ENCODE results near the gene TMEM132A.

DNA sequence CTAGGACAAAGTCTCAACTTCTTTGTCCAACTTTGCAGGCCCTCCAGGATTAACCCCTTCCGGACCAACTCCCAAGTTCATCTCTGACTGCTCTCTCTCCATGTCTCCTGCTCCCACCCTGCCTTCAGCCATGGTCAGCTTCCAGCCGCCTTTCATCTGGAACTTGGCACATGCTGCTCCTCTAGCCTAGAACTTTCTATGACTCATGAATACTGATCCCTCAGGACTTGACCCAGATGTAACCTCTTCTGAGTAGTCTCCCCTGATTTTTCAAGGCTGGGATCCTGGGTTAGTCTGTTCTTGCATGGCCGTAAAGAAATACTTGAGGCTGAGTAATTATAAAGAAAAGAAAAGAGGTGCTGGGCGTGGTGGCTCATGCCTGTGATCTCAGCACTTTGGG is 32.9 kb downstream of the TMEM132A start:
- TF ChIP-seq, protein P1, sequence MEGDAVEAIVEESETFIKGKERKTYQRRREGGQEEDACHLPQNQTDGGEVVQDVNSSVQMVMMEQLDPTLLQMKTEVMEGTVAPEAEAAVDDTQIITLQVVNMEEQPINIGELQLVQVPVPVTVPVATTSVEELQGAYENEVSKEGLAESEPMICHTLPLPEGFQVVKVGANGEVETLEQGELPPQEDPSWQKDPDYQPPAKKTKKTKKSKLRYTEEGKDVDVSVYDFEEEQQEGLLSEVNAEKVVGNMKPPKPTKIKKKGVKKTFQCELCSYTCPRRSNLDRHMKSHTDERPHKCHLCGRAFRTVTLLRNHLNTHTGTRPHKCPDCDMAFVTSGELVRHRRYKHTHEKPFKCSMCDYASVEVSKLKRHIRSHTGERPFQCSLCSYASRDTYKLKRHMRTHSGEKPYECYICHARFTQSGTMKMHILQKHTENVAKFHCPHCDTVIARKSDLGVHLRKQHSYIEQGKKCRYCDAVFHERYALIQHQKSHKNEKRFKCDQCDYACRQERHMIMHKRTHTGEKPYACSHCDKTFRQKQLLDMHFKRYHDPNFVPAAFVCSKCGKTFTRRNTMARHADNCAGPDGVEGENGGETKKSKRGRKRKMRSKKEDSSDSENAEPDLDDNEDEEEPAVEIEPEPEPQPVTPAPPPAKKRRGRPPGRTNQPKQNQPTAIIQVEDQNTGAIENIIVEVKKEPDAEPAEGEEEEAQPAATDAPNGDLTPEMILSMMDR (IDR thresholded peaks at IDR 0.05 in 8 of 11, conservative IDR thresholded peaks at IDR 0.05 in 3 of 11): no peak
- TF ChIP-seq POLR2AphosphoS5 (IDR thresholded peaks at IDR 0.05): no peak
- no peak for TF ChIP-seq POLR2A (IDR thresholded peaks at IDR 0.05)

Measured in spleen (tissue), 7 donors.